T-cell (primary cell): ENCODE results near the gene LHPP. TPM values are rescaled to one million over a fixed set of nuclear protein-coding genes. Genes with fewer than 3 reads are reported as not detected.
A peak's percentile ranks its signal among the peaks of the same experiment; 100 is the strongest.
"Not testable (repeated sequence)": the region's sequence is repeated elsewhere in the genome, so short reads cannot be mapped to it uniquely, and the experiment has no call there.

Experiments used
- ATAC-seq, 4 experiments: fragments of 200-7000 bp in 3 of 4; fragments of 150-1000 bp in 1 of 4; cut with Tn5 transposase; replicated peaks in 1 of 4; 1 replicate in 3 of 4; 2 replicates in 1 of 4; pipeline ENCODE4 v1.10.0; 2021; ENCODE audit warnings: moderate library complexity in 3 of 4, mild to moderate bottlenecking in 2 of 4, moderate number of reproducible peaks in 1 of 4
- CTCF ChIA-PET, 2 donors: fragments of 300-600 bp; sonication (Branson Sonifier 250); formaldehyde crosslinking; loops; one replicate each; lab custom pipeline; 2022; ENCODE audit warnings: antibody characterized with exemption in 2 of 2; lab: Charles Lee
- POLR2A ChIA-PET, 2 donors: fragments of 300-600 bp; sonication (Branson Sonifier 250); formaldehyde crosslinking; loops; one replicate each; lab custom pipeline; 2022; ENCODE audit warnings: antibody characterized with exemption in 2 of 2; lab: Charles Lee
- DNase-seq, 35 experiments: peaks; one replicate each; pipeline versions ENCODE4 v3.0.0 to v3.0.0-alpha.2; 2013 to 2023
- H3K27ac ChIP-seq: one replicate; pipeline ENCODE4 v1.5.1; 2013; ENCODE audit warnings: low read length
- H3K27me3 ChIP-seq, 2 experiments: replicated peaks in 1 of 2; 1 replicate in 1 of 2; 2 replicates in 1 of 2; pipeline versions ENCODE4 v1.6.1 to v1.7.0; 2013; ENCODE audit warnings: low read length in 1 of 2, mixed read lengths in 1 of 2; ENCODE audit not compliant: control insufficient read depth in 2 of 2, insufficient read depth in 2 of 2; ENCODE audit errors: extremely low read depth in 1 of 2
- H3K36me3 ChIP-seq, 2 donors: 1 replicate in 1 of 2; 2 replicates in 1 of 2; pipeline versions ENCODE4 v1.6.1 to v1.7.0; 2013; ENCODE audit warnings: low read length in 1 of 2; ENCODE audit not compliant: control insufficient read depth in 2 of 2, insufficient read depth in 1 of 2; ENCODE audit errors: extremely low read depth in 1 of 2
- H3K4me1 ChIP-seq, 2 experiments: 1 replicate in 1 of 2; 2 replicates in 1 of 2; pipeline versions ENCODE4 v1.6.1 to v1.7.0; 2013; ENCODE audit warnings: low read length in 2 of 2, mixed read lengths in 1 of 2; ENCODE audit not compliant: insufficient read depth in 2 of 2, control insufficient read depth in 1 of 2; ENCODE audit errors: extremely low read depth in 1 of 2
- H3K4me3 ChIP-seq, 2 donors: 1 replicate in 1 of 2; 2 replicates in 1 of 2; pipeline versions ENCODE4 v1.5.1 to v1.7.0; 2013; ENCODE audit warnings: mild to moderate bottlenecking in 2 of 2, low read length in 1 of 2, moderate library complexity in 1 of 2; ENCODE audit not compliant: control insufficient read depth in 1 of 2; ENCODE audit errors: extremely low read depth in 1 of 2
- H3K9me3 ChIP-seq: 2 replicates; pipeline ENCODE4 v1.7.0; 2013
- H3K27ac Mint-ChIP-seq, 2 donors: one replicate each; pipeline ENCODE4 v1.8.0; 2020 to 2021; ENCODE audit warnings: mild to moderate bottlenecking in 2 of 2, mixed read lengths in 2 of 2
- H3K27me3 Mint-ChIP-seq, 2 donors: one replicate each; pipeline ENCODE4 v1.8.0; 2021 to 2022; ENCODE audit warnings: mixed read lengths in 2 of 2
- H3K36me3 Mint-ChIP-seq: one replicate; pipeline ENCODE4 v1.8.0; 2021; ENCODE audit warnings: mixed read lengths
- H3K4me1 Mint-ChIP-seq, 3 donors: one replicate each; pipeline ENCODE4 v1.8.0; 2020 to 2022; ENCODE audit warnings: mixed read lengths in 3 of 3, mild to moderate bottlenecking in 1 of 3
- H3K4me3 Mint-ChIP-seq, 3 donors: one replicate each; pipeline ENCODE4 v1.8.0; 2020 to 2022; ENCODE audit warnings: mild to moderate bottlenecking in 3 of 3, mixed read lengths in 3 of 3, moderate library complexity in 3 of 3
- H3K9me3 Mint-ChIP-seq, 3 donors: one replicate each; pipeline ENCODE4 v1.8.0; 2020 to 2022; ENCODE audit warnings: mixed read lengths in 3 of 3
- WGBS: methylation state at CpG from one replicate; pipeline ENCODE4 v1.1.5; 2013; ENCODE audit warnings: missing lambda C conversion rate; ENCODE audit not compliant: insufficient coverage; 5-methylcytosine and 5-hydroxymethylcytosine counted together
- total RNA-seq, 35 experiments: library from RNA in 6 of 35; stranded (reverse) in 6 of 35; fragments of 120-200 nt in 1 of 35; gene quantifications; one replicate each; pipeline versions ENCODE4 v1.2.1 to v1.2.4 and lab custom pipeline; 2013 to 2026

Gene LHPP
- total RNA-seq, 5 donors from 2014 or later (not counting 1 experiment from before 2014, with no cell fraction given) = 13.2 to 27.4 (median 22.3) TPM

DNA sequence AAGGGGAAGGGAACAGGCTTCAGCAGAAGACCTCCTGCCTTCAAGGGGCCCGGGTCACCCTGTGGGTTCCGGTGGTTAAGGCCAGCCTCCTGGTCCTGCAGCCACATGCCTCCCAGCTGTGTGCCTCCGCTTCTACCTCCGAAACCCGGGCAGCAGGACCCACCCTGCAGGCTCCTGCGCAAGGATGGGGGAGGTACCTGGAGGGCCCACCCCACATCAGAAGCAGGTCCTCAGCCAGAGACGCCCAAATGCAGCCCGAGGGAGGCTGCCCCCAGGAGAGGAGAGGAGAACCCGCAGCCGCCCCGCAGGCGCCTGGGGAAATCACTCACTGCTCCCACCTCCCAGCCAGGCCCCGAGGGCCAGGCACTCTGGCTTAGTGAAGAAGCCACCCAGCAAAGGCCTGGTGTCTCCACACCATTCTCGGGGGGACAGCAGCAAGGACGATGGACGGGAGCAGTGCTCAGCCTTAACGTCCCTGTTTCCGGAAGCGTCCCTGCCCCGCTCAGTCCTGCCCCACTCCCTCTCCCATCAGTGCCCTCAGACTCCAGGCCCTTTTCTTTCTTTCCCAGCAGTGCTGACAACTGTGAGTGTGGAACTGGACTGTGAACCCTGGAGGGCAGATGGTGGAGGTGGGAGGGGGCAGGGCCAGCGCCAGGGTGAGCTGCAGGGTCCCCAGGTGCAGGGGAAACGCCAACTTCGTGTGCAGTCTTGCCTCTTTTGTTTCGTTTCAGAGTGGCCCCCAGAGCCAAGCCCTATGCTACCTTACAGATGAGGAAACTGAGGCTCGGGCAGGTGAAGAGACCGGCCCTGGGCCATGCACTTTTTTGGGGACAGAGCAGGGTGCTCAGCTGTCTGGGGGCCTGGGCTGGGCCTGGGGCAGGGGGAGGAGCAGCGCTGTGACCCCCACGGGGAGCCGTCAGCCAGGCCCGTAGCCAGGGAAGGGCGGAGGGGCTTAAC is 144.5 kb downstream of the LHPP start:
- Mint-ChIP-seq H3K36me3 (no peaks in the 10 kb centered on the region), H3K27me3 (no peaks in the 10 kb centered on the region), H3K27ac (no peak overlapping the region), H3K9me3 (no peaks in the 10 kb centered on the region), H3K4me3 (no peak overlapping the region), H3K4me1 (peaks cover 3 to 17% (median 5%) of the 10 kb centered on the region in 3 donors)
- 78% methylated on average over 16 of the region's 31 CpGs for WGBS
- CTCF ChIA-PET = no interaction called here
- ATAC-seq (no peak), DNase-seq (no peak)
- Histone ChIP-seq H3K4me1 (peaks cover 2 to 13% of the 10 kb centered on the region in 2 experiments), H3K36me3 (no peaks in the 10 kb centered on the region), H3K27me3 (no peaks in the 10 kb centered on the region), H3K4me3 (no peak overlapping the region), H3K27ac (no peak overlapping the region), H3K9me3 (no peaks in the 10 kb centered on the region)
- POLR2A ChIA-PET = no interaction called here

- no peaks in the 10 kb centered on the region for H3K9me3 ChIP-seq
- Mint-ChIP-seq H3K36me3 (no peaks in the 10 kb centered on the region), H3K27ac (no peak overlapping the region), H3K4me1 (peaks cover 9 to 21% (median 12%) of the 10 kb centered on the region in 3 donors), H3K4me3 (no peak overlapping the region), H3K9me3 (no peaks in the 10 kb centered on the region), H3K27me3 (no peaks in the 10 kb centered on the region)
- H3K27ac ChIP-seq = no peak overlapping the region
- POLR2A ChIA-PET = no interaction called here
- H3K4me3 ChIP-seq = no peak overlapping the region
- peaks cover 9 to 20% of the 10 kb centered on the region in 2 experiments for H3K4me1 ChIP-seq
- H3K27me3 ChIP-seq = no peaks in the 10 kb centered on the region
- H3K36me3 ChIP-seq = no peaks in the 10 kb centered on the region
- no peak for DNase-seq
- CTCF ChIA-PET = no interaction called here
- 31% methylated on average over 10 of the region's 10 CpGs for WGBS
- ATAC-seq = no peak
Measured at GRCh38 chr10:124606822-124607221, 145.2 kb downstream of the LHPP start.

GRCh38 chr10:124607693-124608092 is 146.1 kb downstream of the LHPP start:
- Mint-ChIP-seq H3K36me3 (no peaks in the 10 kb centered on the region), H3K27ac (no peak overlapping the region), H3K9me3 (no peaks in the 10 kb centered on the region), H3K27me3 (no peaks in the 10 kb centered on the region), H3K4me1 (peaks cover 18 to 28% (median 20%) of the 10 kb centered on the region in 3 donors), H3K4me3 (no peak overlapping the region)
- 96% methylated on average over 14 of the region's 18 CpGs for WGBS
- ChIA-PET CTCF (no interaction called here), POLR2A (interaction anchor here in 1 of 2 donors (0.8 kb wide), 1 partner anchor 58 kb away, joined by 3 read pairs; no protein-coding TSS in a partner anchor)
- no peaks in the 10 kb centered on the region for H3K36me3 ChIP-seq
- no peak overlapping the region for H3K4me3 ChIP-seq
- DNase-seq (no peak), ATAC-seq (no peak)
- H3K9me3 ChIP-seq = no peaks in the 10 kb centered on the region
- peaks cover 9 to 29% of the 10 kb centered on the region in 2 experiments for H3K4me1 ChIP-seq
- no peak overlapping the region for H3K27ac ChIP-seq
- H3K27me3 ChIP-seq = no peaks in the 10 kb centered on the region

DNA sequence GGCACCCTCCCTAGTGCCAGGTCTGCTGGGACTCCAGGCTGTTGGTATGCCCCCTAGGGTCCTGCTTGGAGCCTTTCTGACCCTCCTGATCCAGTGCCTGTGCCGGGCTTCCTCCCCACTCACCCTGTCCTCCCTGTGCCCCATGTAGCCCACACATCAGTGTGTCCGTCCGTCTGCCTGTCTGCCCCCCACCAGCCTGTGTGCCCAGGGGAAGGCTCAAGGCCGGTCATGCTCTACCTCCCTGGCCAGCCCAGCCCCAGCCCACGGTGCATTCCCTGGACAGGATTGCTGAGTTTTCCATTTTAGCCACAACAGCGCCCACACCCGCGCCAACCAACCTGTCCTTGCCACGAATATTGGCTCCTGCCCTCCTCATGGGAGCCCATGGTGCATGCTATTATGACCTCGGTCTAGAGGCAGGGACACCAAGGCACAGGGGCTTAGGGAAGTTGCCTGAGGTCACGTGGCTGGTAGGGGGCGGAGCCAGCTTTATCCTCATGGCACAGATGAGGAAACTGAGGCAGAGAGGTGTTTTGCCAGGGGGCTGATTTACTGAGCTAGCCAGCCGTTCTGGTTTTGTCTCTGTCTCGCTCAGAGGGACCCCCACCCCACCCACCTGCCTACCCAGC is 146.6 kb downstream of the LHPP start:
- H3K27me3 ChIP-seq = no peaks in the 10 kb centered on the region
- H3K27me3 Mint-ChIP-seq = no peaks in the 10 kb centered on the region
- no peaks in the 10 kb centered on the region for H3K36me3 Mint-ChIP-seq
- no peaks in the 10 kb centered on the region for H3K36me3 ChIP-seq
- CTCF ChIA-PET = no interaction called here
- DNase-seq (no peak), ATAC-seq (no peak)
- H3K9me3 Mint-ChIP-seq = no peaks in the 10 kb centered on the region
- H3K27ac Mint-ChIP-seq = no peak overlapping the region
- POLR2A ChIA-PET = interaction anchor here in 1 of 2 donors (0.8 kb wide), 1 partner anchor 58 kb away, joined by 3 read pairs; no protein-coding TSS in a partner anchor
- H3K4me3 ChIP-seq = no peak overlapping the region
- no peak overlapping the region for H3K27ac ChIP-seq
- H3K4me3 Mint-ChIP-seq = no peak overlapping the region
- peaks cover 9 to 34% of the 10 kb centered on the region in 2 experiments for H3K4me1 ChIP-seq
- peaks cover 20 to 30% (median 22%) of the 10 kb centered on the region in 3 donors for H3K4me1 Mint-ChIP-seq
- WGBS = 97% methylated on average over 11 of the region's 14 CpGs
- H3K9me3 ChIP-seq = no peaks in the 10 kb centered on the region

DNA sequence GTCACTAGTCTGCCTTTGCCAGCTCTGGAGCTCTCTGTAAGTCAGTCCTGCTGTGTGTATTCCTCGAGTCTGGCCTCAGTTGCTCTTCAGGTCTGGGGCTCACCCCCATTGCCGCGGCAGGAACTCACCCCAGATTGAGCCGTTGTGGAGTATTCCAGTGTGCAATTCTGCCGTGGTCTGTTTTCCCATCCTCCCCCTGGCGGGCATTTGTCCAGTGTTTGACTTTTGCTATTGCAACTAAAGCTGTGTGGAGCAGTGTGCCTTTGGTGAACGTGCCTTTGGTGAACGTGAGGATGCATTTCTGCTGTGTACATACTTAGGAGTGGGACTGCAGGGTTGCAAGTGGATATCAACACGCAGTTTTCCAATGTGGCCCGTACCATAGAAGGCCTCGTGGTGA is 148.1 kb downstream of the LHPP start:
- ChIA-PET POLR2A (no interaction called here), CTCF (no interaction called here)
- Mint-ChIP-seq H3K9me3 (no peaks in the 10 kb centered on the region), H3K4me3 (no peak overlapping the region), H3K27ac (peak overlapping the region in 1 of 2 donors; percentile 28), H3K36me3 (no peaks in the 10 kb centered on the region), H3K27me3 (no peaks in the 10 kb centered on the region), H3K4me1 (peaks cover 20 to 37% (median 28%) of the 10 kb centered on the region in 3 donors)
- Histone ChIP-seq H3K4me3 (no peak overlapping the region), H3K36me3 (no peaks in the 10 kb centered on the region), H3K27ac (no peak overlapping the region), H3K4me1 (peaks cover 9 to 49% of the 10 kb centered on the region in 2 experiments), H3K27me3 (no peaks in the 10 kb centered on the region), H3K9me3 (no peaks in the 10 kb centered on the region)
- WGBS = 96% methylated on average over 8 of the region's 11 CpGs
- no peak for DNase-seq
- no peak for ATAC-seq

GRCh38 chr10:124610186-124610585 is 148.6 kb downstream of the LHPP start:
- H3K9me3 Mint-ChIP-seq, POLR2A ChIA-PET, H3K27ac ChIP-seq, H3K27me3 Mint-ChIP-seq, CTCF ChIA-PET, H3K4me3 ChIP-seq, ATAC-seq, H3K27me3 ChIP-seq, H3K4me3 Mint-ChIP-seq, H3K36me3 Mint-ChIP-seq, DNase-seq, H3K9me3 ChIP-seq, H3K36me3 ChIP-seq: not testable (repeated sequence)
- H3K4me1 ChIP-seq = peaks cover 9 to 53% of the 10 kb centered on the region in 2 experiments
- peaks cover 20 to 41% (median 28%) of the 10 kb centered on the region in 3 donors for H3K4me1 Mint-ChIP-seq
- H3K27ac Mint-ChIP-seq = peak overlapping the region in 1 of 2 donors; percentile 28
- over 99% methylated on average over 10 of the region's 19 CpGs for WGBS
